ENCODE data around the gene GPSM1. TPM values are rescaled to one million over a fixed set of nuclear protein-coding genes. Genes with fewer than 3 reads are reported as not detected.

The GPSM1 gene
- total and polyA plus RNA-seq, 9 of the 15 experiments (the other 6 are each of a cell fraction or from before 2014, with no cell fraction given) = 0.04 to 14.2 (median 3.1) TPM

DNA sequence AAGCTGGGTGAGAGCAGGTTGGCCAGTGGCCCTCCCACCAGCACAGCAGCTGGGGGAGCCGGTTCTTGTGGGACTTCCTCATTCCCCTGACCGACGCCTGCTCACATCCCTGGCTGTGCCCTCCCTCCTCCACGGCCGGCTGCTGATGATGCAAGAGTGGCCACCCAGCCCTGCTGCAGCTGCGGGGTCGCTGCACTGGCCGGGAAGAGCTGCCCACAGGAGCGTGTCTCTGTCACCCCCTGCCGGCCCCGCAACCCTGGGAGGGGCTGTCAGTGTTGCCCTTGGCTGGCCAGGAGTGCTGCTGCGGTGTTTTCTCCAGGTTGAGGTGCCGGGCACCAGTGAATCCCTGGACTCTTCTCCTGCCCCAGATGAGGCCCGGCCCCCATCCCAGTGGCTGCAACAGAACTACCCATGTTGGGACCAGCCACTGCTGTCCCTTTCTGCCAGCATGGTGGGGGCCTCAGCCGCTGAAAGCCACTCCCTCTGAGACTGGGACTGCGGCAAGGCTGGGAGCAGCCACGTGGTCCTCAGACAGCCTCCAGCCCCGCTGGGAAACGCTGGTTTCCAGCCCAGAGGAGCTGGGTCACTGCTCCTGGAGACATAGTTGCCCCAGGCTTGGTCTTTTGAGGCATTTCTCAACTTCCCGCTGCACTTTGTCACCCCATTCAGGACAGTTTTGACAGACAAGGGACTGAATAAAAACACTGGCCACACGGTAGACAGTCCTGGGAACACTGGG lies 45.4 kb downstream of the GPSM1 start (continued):
- TF ChIP-seq PRMT5 (CRISPR knock-in tag; IDR thresholded peaks at IDR 0.05) (no peak), RCOR1 (IDR thresholded peaks at IDR 0.05; ENCODE audit: borderline replicate concordance in 1 of 2, low read depth in 2 of 2, low read length in 2 of 2) (no peak; a peak in 1 of 4 replicates), CREM (IDR thresholded peaks at IDR 0.05; ENCODE audit: low read depth) (peak; percentile 65), ZNF324 (CRISPR knock-in tag; IDR thresholded peaks at IDR 0.05) (no peak), TBP (optimal IDR thresholded peaks at IDR 0.05; ENCODE audit: low read depth, low read length) (peak; percentile 52), TEAD4 (IDR thresholded peaks at IDR 0.05; ENCODE audit: low read length) (no peak), TEAD4 (CRISPR knock-in tag; IDR thresholded peaks at IDR 0.05; ENCODE audit: borderline replicate concordance) (no peak), ZFP1 (CRISPR knock-in tag; IDR thresholded peaks at IDR 0.05) (no peak), ATF1 (CRISPR knock-in tag; IDR thresholded peaks at IDR 0.05) (no peak), ATF1 (tag; IDR thresholded peaks at IDR 0.05) (peak; percentile 53), THRAP3 (IDR thresholded peaks at IDR 0.05; ENCODE audit: borderline replicate concordance) (no peak), GATA2 (CRISPR knock-in tag; IDR thresholded peaks at IDR 0.05) (no peak), ZEB2 (IDR thresholded peaks at IDR 0.05) (no peak), RB1 (IDR thresholded peaks at IDR 0.05; ENCODE audit: low read depth) (0 out of 2 replicates have a peak, but pooled peaks have one; percentile 5), MAZ (CRISPR knock-in tag; conservative IDR thresholded peaks at IDR 0.05 in 1 of 2, IDR thresholded peaks at IDR 0.05 in 1 of 2) (peak; percentile 78 to 86), ZNF830 (CRISPR knock-in tag; IDR thresholded peaks at IDR 0.05) (no peak), GATAD2B (IDR thresholded peaks at IDR 0.05; ENCODE audit: borderline replicate concordance) (0 out of 2 replicates have a peak, but pooled peaks have one; percentile 28), ELF1 (tag; IDR thresholded peaks at IDR 0.05) (peak; percentile 64), SP1 (CRISPR knock-in tag; IDR thresholded peaks at IDR 0.05) (peak; percentile 31; the same call in 1 of the 2 replicates), IRF2 (CRISPR knock-in tag; IDR thresholded peaks at IDR 0.05) (no peak), MTA3 (IDR thresholded peaks at IDR 0.05; ENCODE audit: borderline replicate concordance) (peak; percentile 57; the same call in 1 of the 2 replicates), SRSF3 (IDR thresholded peaks at IDR 0.05; ENCODE audit: insufficient read depth, low read length) (peak; percentile 79; the same call in 1 of the 2 replicates), BACH1 (tag; IDR thresholded peaks at IDR 0.05) (no peak)
- TF ChIP-seq, protein P1, sequence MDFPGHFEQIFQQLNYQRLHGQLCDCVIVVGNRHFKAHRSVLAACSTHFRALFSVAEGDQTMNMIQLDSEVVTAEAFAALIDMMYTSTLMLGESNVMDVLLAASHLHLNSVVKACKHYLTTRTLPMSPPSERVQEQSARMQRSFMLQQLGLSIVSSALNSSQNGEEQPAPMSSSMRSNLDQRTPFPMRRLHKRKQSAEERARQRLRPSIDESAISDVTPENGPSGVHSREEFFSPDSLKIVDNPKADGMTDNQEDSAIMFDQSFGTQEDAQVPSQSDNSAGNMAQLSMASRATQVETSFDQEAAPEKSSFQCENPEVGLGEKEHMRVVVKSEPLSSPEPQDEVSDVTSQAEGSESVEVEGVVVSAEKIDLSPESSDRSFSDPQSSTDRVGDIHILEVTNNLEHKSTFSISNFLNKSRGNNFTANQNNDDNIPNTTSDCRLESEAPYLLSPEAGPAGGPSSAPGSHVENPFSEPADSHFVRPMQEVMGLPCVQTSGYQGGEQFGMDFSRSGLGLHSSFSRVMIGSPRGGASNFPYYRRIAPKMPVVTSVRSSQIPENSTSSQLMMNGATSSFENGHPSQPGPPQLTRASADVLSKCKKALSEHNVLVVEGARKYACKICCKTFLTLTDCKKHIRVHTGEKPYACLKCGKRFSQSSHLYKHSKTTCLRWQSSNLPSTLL (IDR thresholded peaks at IDR 0.05) = no peak
- TF ChIP-seq, protein P2, sequence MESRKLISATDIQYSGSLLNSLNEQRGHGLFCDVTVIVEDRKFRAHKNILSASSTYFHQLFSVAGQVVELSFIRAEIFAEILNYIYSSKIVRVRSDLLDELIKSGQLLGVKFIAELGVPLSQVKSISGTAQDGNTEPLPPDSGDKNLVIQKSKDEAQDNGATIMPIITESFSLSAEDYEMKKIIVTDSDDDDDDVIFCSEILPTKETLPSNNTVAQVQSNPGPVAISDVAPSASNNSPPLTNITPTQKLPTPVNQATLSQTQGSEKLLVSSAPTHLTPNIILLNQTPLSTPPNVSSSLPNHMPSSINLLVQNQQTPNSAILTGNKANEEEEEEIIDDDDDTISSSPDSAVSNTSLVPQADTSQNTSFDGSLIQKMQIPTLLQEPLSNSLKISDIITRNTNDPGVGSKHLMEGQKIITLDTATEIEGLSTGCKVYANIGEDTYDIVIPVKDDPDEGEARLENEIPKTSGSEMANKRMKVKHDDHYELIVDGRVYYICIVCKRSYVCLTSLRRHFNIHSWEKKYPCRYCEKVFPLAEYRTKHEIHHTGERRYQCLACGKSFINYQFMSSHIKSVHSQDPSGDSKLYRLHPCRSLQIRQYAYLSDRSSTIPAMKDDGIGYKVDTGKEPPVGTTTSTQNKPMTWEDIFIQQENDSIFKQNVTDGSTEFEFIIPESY (CRISPR knock-in tag; IDR thresholded peaks at IDR 0.05) = peak; percentile 47; the same call in 1 of the 2 replicates
- TF ChIP-seq, protein P3, sequence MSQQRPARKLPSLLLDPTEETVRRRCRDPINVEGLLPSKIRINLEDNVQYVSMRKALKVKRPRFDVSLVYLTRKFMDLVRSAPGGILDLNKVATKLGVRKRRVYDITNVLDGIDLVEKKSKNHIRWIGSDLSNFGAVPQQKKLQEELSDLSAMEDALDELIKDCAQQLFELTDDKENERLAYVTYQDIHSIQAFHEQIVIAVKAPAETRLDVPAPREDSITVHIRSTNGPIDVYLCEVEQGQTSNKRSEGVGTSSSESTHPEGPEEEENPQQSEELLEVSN (IDR thresholded peaks at IDR 0.05; ENCODE audit: borderline replicate concordance in 1 of 2, extremely low read depth in 1 of 2, insufficient read depth in 1 of 2, insufficient read length in 1 of 2, low read depth in 1 of 2, low read length in 1 of 2, poor library complexity in 1 of 2, severe bottlenecking in 1 of 2) = peak in 1 of 2 experiments; percentile 4

Measured in K562 (cell line).